Skin of body (tissue), 2 donors: ENCODE results near the gene ZSCAN18. TPM values are rescaled to one million over a fixed set of nuclear protein-coding genes. Genes with fewer than 3 reads are reported as not detected.

Source experiments
- DNase-seq: peaks from one replicate; lab custom pipeline; 2025; lab: John Stamatoyannopoulos, UW
- total RNA-seq: library from RNA; depleted of rRNA; stranded (reverse); fragments of >200 nt; gene quantifications from one replicate; pipeline ENCODE4 v1.2.3, GENCODE V29; 2014

ZSCAN18 gene
- total RNA-seq, 1 donor from 2014 or later: 50.3 TPM

- DNase-seq: no peak
Measured at GRCh38 chr19:58044886-58045285, 53.1 kb downstream of the ZSCAN18 start.

DNA sequence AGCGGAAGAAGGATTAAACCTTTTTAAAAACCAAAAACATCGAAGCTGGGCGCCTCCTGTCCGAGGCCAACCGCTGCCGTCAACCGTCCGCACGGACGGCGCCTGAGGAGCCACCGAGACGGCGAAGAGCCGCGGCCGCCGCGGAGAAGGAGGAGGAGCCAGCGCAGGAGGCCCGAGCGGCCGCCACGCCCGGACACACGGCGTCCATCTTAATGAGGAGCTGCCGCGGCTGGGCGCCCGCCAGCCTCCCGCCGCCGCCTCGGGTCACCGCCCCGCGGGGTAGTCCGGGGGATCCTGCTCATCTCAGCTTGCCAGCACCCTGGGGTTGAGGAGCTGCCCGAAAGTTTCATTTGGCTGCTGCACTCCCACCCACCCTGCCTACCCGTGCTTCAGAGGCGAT is 53.6 kb downstream of the ZSCAN18 start:
- no peak for DNase-seq

GRCh38 chr19:58042495-58043340 is 55.3 kb downstream of the ZSCAN18 start:
- DNase-seq: no peak

DNA sequence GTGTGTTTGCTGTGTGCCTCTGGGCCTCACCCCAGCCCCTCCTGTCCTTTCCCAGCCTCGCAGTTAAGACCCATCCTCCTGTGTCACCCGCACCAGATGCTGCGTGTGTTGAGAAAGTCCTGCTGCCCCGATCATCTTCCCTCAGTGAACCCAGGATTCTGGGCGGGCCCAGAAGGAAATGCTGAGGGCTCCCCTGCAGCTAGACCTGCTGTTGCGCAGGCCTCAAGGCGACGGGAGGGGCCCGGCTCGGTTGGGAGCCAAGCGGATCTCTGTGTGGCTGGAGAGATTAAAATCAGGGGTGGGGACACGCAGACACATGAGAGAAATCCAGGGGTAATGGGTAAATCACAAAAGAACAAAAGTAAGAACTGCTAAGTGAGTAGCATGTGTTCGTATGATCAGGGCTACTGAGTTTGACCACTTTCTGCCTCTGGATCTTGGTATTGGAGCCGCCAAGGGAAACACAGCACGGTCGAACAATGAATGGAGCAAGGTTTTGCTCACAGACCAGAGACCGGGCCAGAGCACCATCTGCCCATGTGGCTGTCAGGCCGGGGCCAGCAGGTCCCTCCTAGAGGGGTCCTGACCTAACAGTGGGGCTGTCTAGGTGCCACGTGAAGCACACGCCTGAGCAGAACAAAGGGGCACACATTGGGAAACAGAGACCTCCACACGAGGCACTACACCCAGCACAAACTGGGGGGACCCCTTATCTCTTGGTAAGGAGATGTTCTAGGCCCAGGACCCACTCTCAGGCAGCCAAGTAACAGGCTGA is 57.1 kb downstream of the ZSCAN18 start:
- no peak for DNase-seq

- DNase-seq: no peak
Measured at GRCh38 chr19:58038688-58039204, 59.3 kb downstream of the ZSCAN18 start.

GRCh38 chr19:58037927-58038687 is 59.9 kb downstream of the ZSCAN18 start:
- no peak for DNase-seq

- DNase-seq: no peak
Measured at GRCh38 chr19:58035863-58036262, 62.2 kb downstream of the ZSCAN18 start.

DNA sequence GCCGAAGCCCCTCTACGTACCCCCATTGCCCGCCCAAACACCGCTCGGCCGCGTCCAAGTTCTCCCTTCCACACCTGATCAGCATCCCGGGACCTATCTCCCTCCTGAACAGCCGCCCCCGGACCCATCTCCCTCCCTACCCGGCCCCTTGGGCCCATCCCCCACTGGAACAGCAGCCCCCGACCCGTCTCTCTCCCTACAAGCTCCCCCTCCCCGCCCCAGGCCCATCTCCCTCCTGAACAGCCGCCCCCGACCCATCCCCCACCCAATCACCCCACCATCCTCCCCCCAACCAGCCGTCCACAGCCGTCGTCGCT is 63.6 kb downstream of the ZSCAN18 start:
- DNase-seq: no peak

Other genes starting within 250 kb of the ZSCAN18 start
- gene ZNF587, start 248.4 kb downstream of the ZSCAN18 start, total RNA-seq: 26.5 TPM
- gene ZNF814, start 209.2 kb downstream of the ZSCAN18 start, total RNA-seq: 15.6 TPM
- 20.1 TPM for gene ZNF417, start 181.6 kb downstream of the ZSCAN18 start, total RNA-seq
- gene ZNF418, start 162.8 kb downstream of the ZSCAN18 start, total RNA-seq: 8.6 TPM
- gene ZNF256, start 150.5 kb downstream of the ZSCAN18 start, total RNA-seq: 9.6 TPM
- 0.89 TPM for gene C19orf18, start 123.7 kb downstream of the ZSCAN18 start, total RNA-seq
- 18.0 TPM for gene ZNF606, start 95.4 kb downstream of the ZSCAN18 start, total RNA-seq
- gene ZSCAN1, start 64.2 kb downstream of the ZSCAN18 start, total RNA-seq: 0.30 TPM
- gene ZNF135, start 38.9 kb downstream of the ZSCAN18 start, total RNA-seq: 9.5 TPM
- 11.8 TPM for gene ZNF329, start 52.6 kb upstream of the ZSCAN18 start, total RNA-seq
- gene ZNF274, start 84.8 kb upstream of the ZSCAN18 start, total RNA-seq: 14.0 TPM
- gene ZNF544, start 130.7 kb upstream of the ZSCAN18 start, total RNA-seq: 31.3 TPM
- gene ZNF8, start 180.7 kb upstream of the ZSCAN18 start, total RNA-seq: 6.7 TPM
- 38.9 TPM for gene ERVK3-1, start 207.1 kb upstream of the ZSCAN18 start, total RNA-seq
- 2.8 TPM for gene ZSCAN22, start 228.8 kb upstream of the ZSCAN18 start, total RNA-seq